Stomach smooth muscle (tissue), 2 donors: ENCODE results near the gene LDLRAD4.
"Not testable (repeated sequence)": the region's sequence is repeated elsewhere in the genome, so short reads cannot be mapped to it uniquely, and the experiment has no call there.

Experiments used
- H3K27ac ChIP-seq: one replicate; pipeline ENCODE4 v1.7.0; 2013; ENCODE audit warnings: mild to moderate bottlenecking, low read length, inconsistent platforms
- H3K27me3 ChIP-seq, 2 donors: one replicate each; pipeline ENCODE4 v1.7.0; 2013; ENCODE audit warnings: low read length in 2 of 2; ENCODE audit not compliant: insufficient read depth in 2 of 2, control insufficient read depth in 1 of 2
- H3K36me3 ChIP-seq, 2 donors: one replicate each; pipeline ENCODE4 v1.7.0; 2013; ENCODE audit warnings: low read length in 2 of 2; ENCODE audit not compliant: control insufficient read depth in 2 of 2, insufficient read depth in 2 of 2
- H3K4me1 ChIP-seq: one replicate; pipeline ENCODE4 v1.7.0; 2013; ENCODE audit warnings: low read length; ENCODE audit not compliant: control insufficient read depth, insufficient read depth
- H3K4me3 ChIP-seq, 2 donors: one replicate each; pipeline ENCODE4 v1.7.0; 2013; ENCODE audit warnings: low read length in 2 of 2
- H3K9ac ChIP-seq, 2 donors: one replicate each; pipeline ENCODE4 v1.7.0; 2013; ENCODE audit warnings: low read length in 2 of 2, mild to moderate bottlenecking in 1 of 2
- H3K9me3 ChIP-seq, 2 donors: one replicate each; pipeline ENCODE4 v1.7.0; 2013; ENCODE audit warnings: low read length in 2 of 2; ENCODE audit not compliant: control insufficient read depth in 2 of 2
- donor health status: healthy.
- donor health status: Pancreatic carcinoma.

The LDLRAD4 gene

GRCh38 chr18:13258921-13259320 lies 40.4 kb downstream of the LDLRAD4 start:
- Histone ChIP-seq H3K27me3 (no peaks in the 10 kb centered on the region), H3K36me3 (no peaks in the 10 kb centered on the region), H3K9ac (no peak overlapping the region), H3K27ac (no peak overlapping the region), H3K4me3 (no peak overlapping the region), H3K9me3 (no peaks in the 10 kb centered on the region), H3K4me1 (peaks cover 49% of the 10 kb centered on the region)

GRCh38 chr18:13259701-13260100 lies 41.1 kb downstream of the LDLRAD4 start:
- Histone ChIP-seq H3K9me3 (no peaks in the 10 kb centered on the region), H3K4me1 (peaks cover 57% of the 10 kb centered on the region), H3K4me3 (no peak overlapping the region), H3K27ac (peak overlapping the region; percentile 75), H3K27me3 (no peaks in the 10 kb centered on the region), H3K9ac (no peak overlapping the region), H3K36me3 (no peaks in the 10 kb centered on the region)

GRCh38 chr18:13260197-13260934 lies 41.8 kb downstream of the LDLRAD4 start:
- peak overlapping the region in 1 of 2 donors; percentile 5 for H3K9ac ChIP-seq
- peak overlapping the region in 1 of 2 donors; percentile 54 for H3K4me3 ChIP-seq
- H3K9me3 ChIP-seq, result no peaks in the 10 kb centered on the region
- peak overlapping the region; percentile 75 for H3K27ac ChIP-seq
- H3K36me3 ChIP-seq, result no peaks in the 10 kb centered on the region
- H3K4me1 ChIP-seq, result peaks cover 63% of the 10 kb centered on the region
- no peaks in the 10 kb centered on the region for H3K27me3 ChIP-seq

GRCh38 chr18:13260935-13261640 lies 42.5 kb downstream of the LDLRAD4 start:
- Histone ChIP-seq H3K27me3 (no peaks in the 10 kb centered on the region), H3K27ac (peak overlapping the region; percentile 75), H3K9me3 (no peaks in the 10 kb centered on the region), H3K36me3 (no peaks in the 10 kb centered on the region), H3K4me1 (peaks cover 71% of the 10 kb centered on the region), H3K4me3 (peak overlapping the region; percentile 37 to 54), H3K9ac (peak overlapping the region; percentile 19 to 29)

- Histone ChIP-seq H3K9me3 (no peaks in the 10 kb centered on the region), H3K4me3 (peak overlapping the region; percentile 37 to 47), H3K27me3 (no peaks in the 10 kb centered on the region), H3K36me3 (no peaks in the 10 kb centered on the region), H3K9ac (peak overlapping the region in 1 of 2 donors; percentile 19), H3K27ac (peak overlapping the region; percentile 75), H3K4me1 (peaks cover 77% of the 10 kb centered on the region)
Observed at GRCh38 chr18:13261661-13262357, 43.2 kb downstream of the LDLRAD4 start.

DNA sequence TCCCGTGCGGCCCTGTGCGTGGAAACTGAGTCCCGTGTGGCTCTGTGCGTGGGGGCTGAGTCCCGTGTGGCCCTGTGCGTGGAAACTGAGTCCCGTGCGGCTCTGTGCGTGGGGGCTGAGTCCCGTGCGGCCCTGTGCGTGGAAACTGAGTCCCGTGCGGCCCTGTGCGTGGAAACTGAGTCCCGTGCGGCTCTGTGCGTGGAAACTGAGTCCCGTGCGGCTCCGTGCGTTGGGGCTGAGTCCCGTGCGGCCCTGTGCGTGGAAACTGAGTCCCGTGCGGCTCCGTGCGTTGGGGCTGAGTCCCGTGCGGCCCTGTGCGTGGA lies 43.8 kb downstream of the LDLRAD4 start:
- H3K27me3 ChIP-seq, H3K4me3 ChIP-seq, H3K9me3 ChIP-seq, H3K36me3 ChIP-seq, H3K9ac ChIP-seq: not testable (repeated sequence)
- peaks cover 79% of the 10 kb centered on the region for H3K4me1 ChIP-seq
- peak overlapping the region; percentile 75 for H3K27ac ChIP-seq

- H3K27me3 ChIP-seq, result no peaks in the 10 kb centered on the region
- no peaks in the 10 kb centered on the region for H3K9me3 ChIP-seq
- peaks cover 87% of the 10 kb centered on the region for H3K4me1 ChIP-seq
- peak overlapping the region; percentile 86 for H3K27ac ChIP-seq
- no peak overlapping the region for H3K4me3 ChIP-seq
- no peaks in the 10 kb centered on the region for H3K36me3 ChIP-seq
- no peak overlapping the region for H3K9ac ChIP-seq
Observed at GRCh38 chr18:13262839-13263691, 44.5 kb downstream of the LDLRAD4 start.

DNA sequence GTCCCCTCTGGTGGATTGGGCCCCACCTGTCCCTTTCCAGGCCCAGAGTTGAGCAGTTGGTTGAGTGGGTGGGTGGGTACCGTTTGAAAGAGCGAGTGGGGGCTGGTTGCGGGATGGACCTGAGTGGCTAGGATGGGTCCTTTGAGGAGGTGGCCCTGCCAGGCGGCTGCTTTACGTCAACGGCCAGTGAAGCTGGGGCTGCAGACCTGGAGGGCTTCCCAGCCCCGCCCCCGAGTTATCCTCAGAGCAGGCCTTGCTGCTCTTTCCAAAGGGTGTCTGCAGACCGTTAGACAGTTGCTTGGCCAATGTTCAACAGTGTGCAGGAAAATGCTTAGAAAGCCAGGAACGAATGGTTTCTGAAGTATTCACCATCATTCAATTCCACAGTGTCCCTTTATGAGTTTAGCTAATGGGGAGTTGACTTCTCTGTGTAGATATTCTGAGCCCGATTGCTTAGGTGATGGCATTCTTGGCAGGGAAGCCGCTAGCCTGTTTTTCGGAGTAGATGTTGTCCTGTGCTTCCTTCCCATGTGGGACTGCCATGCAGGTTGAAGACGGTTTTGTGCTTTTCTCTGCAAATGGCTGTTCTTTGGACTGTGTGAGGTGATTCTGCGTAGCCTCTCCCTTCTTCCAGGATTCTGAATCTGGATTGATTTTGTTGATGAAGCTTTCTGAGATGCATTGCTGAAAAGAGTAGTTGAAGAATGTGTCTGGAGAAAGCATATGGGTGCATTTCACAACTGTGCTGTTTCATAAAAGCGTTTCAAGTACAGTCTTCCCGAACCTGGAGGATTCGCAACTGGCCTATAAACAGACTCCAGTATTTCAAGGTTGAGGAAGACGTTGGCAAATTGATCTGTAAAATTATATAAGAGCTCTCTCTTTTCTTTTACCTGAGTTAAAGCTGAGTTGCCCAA lies 45.8 kb downstream of the LDLRAD4 start:
- Histone ChIP-seq H3K4me3 (peak overlapping the region in 1 of 2 donors; percentile 29), H3K27ac (peak overlapping the region; percentile 86), H3K36me3 (no peaks in the 10 kb centered on the region), H3K9ac (peak overlapping the region in 1 of 2 donors; percentile 34), H3K4me1 (peaks cover 90% of the 10 kb centered on the region), H3K9me3 (no peaks in the 10 kb centered on the region), H3K27me3 (no peaks in the 10 kb centered on the region)

DNA sequence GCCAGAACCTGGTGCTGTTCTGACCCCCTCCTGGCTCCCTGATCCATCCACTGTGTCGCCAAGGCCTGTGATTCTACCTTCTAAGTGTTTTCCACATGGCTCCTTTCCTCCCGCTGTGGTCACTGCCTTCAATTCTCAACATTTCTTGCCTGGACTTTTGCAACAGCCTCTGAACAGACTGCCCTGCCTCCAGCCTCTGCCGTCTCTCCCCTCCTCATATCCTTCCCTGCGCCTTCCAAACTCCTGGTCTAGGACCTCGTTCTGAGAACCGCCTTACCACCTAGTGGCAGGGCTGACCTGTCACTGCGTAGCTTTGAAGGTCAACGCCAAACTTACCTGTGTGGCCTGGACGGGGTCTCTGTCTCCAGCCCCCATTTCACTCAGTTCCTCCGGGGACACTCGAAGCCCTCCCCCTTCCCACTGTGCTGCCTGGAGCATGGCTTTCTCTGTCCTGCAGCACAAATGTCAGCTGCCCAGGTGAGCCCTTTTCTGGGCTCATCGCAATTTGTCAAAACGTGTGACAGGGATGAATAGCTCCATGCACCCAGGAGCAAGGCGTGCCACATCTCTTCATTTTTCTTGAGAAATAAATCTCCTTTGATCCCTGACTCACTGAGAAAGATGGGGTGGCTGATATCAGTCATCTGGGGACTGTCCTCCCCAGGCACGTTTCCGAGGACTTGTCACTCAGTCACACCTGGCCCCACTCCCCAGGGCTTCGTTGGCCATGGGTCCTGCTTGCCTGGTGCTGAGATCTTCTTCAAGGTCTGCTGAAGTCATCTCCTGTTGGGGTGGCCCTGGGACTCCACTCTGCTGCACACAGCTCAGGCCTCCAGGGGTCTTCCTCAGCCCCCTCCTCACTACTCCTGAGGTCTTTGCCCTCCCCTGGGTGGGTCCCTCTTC lies 46.7 kb downstream of the LDLRAD4 start:
- Histone ChIP-seq H3K4me1 (peaks cover 91% of the 10 kb centered on the region), H3K9me3 (no peaks in the 10 kb centered on the region), H3K36me3 (no peaks in the 10 kb centered on the region), H3K9ac (peak overlapping the region in 1 of 2 donors; percentile 34), H3K4me3 (peak overlapping the region in 1 of 2 donors; percentile 29), H3K27ac (peak overlapping the region; percentile 86), H3K27me3 (no peaks in the 10 kb centered on the region)
